Astrocyte of the spinal cord (primary cell): Measurements from ENCODE around the gene CNTRL.
"Not testable (repeated sequence)": the region's sequence is repeated elsewhere in the genome, so short reads cannot be mapped to it uniquely, and the experiment has no call there.

Experiments
- DNase-seq: peaks from one replicate; pipeline ENCODE4 v3.0.0; 2011; ENCODE audit warnings: low read depth, low spot score
- H3K4me3 ChIP-seq: 2 replicates; pipeline ENCODE4 v1.5.1; 2011; ENCODE audit warnings: low read depth, mild to moderate bottlenecking, low read length, moderate library complexity
- CTCF ChIP-seq: IDR thresholded peaks from 2 replicates; pipeline ENCODE4 v1.5.1; 2012; ENCODE audit warnings: low read depth, mild to moderate bottlenecking, low read length, inconsistent platforms
- in situ Hi-C: cut with HindIII; loops from 2 replicates; pipeline ENCODE4 v1.10.0; 2017; ENCODE audit warnings: low sequenced_read_pairs

The CNTRL gene

GRCh38 chr9:121172726-121173487 is 98.2 kb downstream of the CNTRL start:
- DNase-seq = no peak
- in situ Hi-C loops = no loop called here
- H3K4me3 ChIP-seq = no peak overlapping the region
- no peak for TF ChIP-seq CTCF

GRCh38 chr9:121173501-121173900 is 98.7 kb downstream of the CNTRL start:
- in situ Hi-C loops = no loop called here
- no peak overlapping the region for H3K4me3 ChIP-seq
- TF ChIP-seq CTCF = no peak
- no peak for DNase-seq

- TF ChIP-seq CTCF = no peak
- no peak for DNase-seq
- no peak overlapping the region for H3K4me3 ChIP-seq
- in situ Hi-C loops = no loop called here
These were observed 104.1 kb downstream of the CNTRL start for GRCh38 chr9:121178676-121179372.

GRCh38 chr9:121179373-121179721 is 104.6 kb downstream of the CNTRL start:
- in situ Hi-C loops, DNase-seq, H3K4me3 ChIP-seq: not testable (repeated sequence)

- H3K4me3 ChIP-seq = no peak overlapping the region
- no peak for DNase-seq
- in situ Hi-C loops = no loop called here
- TF ChIP-seq CTCF = no peak
These were observed 105.4 kb downstream of the CNTRL start for GRCh38 chr9:121179930-121180681.

GRCh38 chr9:121182101-121182836 is 107.5 kb downstream of the CNTRL start:
- H3K4me3 ChIP-seq = no peak overlapping the region
- no peak for TF ChIP-seq CTCF
- in situ Hi-C loops = no loop called here
- DNase-seq = no peak
